ENCODE measurements around the gene DGKE. TPM values are rescaled to one million over a fixed set of nuclear protein-coding genes. Genes with fewer than 3 reads are reported as not detected.
A peak's percentile ranks its signal among the peaks of the same experiment; 100 is the strongest.

DGKE gene
- total RNA-seq, 2 donors from 2014 or later: 7.8 to 10.5 TPM

DNA sequence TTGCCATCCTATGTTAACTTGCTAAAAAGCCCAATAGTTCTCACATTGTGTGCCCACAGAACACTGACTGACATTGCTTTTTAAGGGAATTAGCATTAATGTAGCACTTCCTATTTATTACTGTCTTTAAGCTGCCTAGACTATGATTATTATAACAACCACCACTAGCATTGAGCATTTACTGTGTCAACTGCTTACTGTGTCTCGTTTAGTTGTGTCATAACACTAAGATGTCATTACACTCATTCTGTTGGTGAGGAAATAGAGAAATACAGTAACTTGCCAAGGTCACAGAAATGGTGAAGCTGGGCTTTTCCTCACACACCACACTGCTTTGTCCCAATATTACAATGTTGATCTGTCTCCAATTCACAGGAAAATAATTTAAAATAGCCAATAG is 49.7 kb downstream of the DGKE start:
- H3K36me3 ChIP-seq: no peaks in the 10 kb centered on the region
- H3K27me3 ChIP-seq: no peaks in the 10 kb centered on the region
- no peak overlapping the region for H3K4me3 ChIP-seq
- no peak overlapping the region for H3K27ac ChIP-seq
- intact Hi-C loops (cut with DNase I): no loop called here
- TF ChIP-seq, protein P1, sequence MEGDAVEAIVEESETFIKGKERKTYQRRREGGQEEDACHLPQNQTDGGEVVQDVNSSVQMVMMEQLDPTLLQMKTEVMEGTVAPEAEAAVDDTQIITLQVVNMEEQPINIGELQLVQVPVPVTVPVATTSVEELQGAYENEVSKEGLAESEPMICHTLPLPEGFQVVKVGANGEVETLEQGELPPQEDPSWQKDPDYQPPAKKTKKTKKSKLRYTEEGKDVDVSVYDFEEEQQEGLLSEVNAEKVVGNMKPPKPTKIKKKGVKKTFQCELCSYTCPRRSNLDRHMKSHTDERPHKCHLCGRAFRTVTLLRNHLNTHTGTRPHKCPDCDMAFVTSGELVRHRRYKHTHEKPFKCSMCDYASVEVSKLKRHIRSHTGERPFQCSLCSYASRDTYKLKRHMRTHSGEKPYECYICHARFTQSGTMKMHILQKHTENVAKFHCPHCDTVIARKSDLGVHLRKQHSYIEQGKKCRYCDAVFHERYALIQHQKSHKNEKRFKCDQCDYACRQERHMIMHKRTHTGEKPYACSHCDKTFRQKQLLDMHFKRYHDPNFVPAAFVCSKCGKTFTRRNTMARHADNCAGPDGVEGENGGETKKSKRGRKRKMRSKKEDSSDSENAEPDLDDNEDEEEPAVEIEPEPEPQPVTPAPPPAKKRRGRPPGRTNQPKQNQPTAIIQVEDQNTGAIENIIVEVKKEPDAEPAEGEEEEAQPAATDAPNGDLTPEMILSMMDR (IDR thresholded peaks at IDR 0.05): no peak
- no peak for DNase-seq
- H3K9ac ChIP-seq (ENCODE audit: low read depth in 2 of 2, low read length in 2 of 2): no peak overlapping the region
- no peaks in the 10 kb centered on the region for H3K9me3 ChIP-seq
- H3K4me1 ChIP-seq: no peaks in the 10 kb centered on the region

DNA sequence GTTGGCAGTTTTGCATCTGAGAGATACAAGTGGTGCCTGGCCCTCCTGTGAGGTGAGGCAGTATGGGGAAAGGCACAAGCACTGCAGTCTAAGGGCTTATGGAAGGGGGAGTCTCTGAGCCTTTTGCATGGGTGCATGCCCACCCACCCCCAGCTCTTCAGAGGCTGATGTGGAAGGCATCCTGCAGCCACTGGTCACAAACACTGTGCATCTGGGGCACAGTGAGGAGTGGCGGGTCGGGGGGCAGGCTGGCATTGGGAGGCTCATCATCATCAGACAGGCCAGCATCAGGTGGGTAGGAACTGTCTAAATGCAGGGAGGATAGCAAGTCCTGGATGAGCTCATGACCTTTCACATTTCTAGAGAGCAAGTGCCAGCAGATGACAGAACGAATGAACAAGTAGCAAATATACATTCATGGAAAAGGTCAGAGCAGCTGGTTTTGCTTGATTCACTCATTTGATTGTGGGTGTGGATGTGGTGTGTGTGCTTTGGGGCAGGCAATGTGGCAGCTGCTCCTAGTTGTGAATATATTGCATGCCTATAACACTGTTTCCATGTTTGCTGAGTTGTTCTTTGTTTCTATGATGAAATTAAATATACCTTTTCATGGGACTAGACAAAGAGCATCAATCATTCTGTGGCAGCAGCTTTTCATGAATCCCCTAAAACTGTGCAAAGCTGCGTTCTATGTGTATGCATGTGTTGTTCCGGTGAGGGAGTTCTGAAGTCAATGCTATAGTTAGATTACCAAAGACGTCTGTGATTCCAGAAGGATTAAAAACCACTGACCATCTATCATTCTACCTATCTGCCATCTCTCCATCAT is 50.7 kb downstream of the DGKE start:
- TF ChIP-seq, protein P1 (IDR thresholded peaks at IDR 0.05): no peak
- peak overlapping the region in 1 of 2 donors; percentile 54 for H3K9ac ChIP-seq (ENCODE audit: low read depth in 2 of 2, low read length in 2 of 2)
- peak; percentile 58 for DNase-seq
- H3K4me3 ChIP-seq: no peak overlapping the region
- no peaks in the 10 kb centered on the region for H3K27me3 ChIP-seq
- H3K36me3 ChIP-seq: no peaks in the 10 kb centered on the region
- intact Hi-C loops (cut with DNase I): no loop called here
- no peaks in the 10 kb centered on the region for H3K9me3 ChIP-seq
- H3K27ac ChIP-seq: peak overlapping the region; percentile 80
- no peaks in the 10 kb centered on the region for H3K4me1 ChIP-seq

DNA sequence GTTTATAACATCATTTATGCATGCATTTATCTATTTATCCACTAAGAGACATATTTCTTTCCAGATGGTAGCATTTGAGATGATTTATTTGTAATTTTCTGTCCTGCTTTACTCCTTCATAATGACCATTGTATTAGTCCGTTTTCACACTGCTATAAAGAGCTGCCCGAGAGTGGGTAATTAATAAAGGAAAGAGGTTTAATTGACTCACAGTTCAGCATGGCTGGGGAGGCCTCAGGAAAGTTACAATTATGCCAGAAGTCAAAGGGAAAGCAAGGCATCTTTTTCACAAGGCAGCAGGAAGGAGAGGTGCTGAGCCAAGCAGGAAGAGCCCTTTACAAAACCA is 51.3 kb downstream of the DGKE start:
- intact Hi-C loops (cut with DNase I): no loop called here
- no peaks in the 10 kb centered on the region for H3K27me3 ChIP-seq
- H3K27ac ChIP-seq: peak overlapping the region; percentile 80

DNA sequence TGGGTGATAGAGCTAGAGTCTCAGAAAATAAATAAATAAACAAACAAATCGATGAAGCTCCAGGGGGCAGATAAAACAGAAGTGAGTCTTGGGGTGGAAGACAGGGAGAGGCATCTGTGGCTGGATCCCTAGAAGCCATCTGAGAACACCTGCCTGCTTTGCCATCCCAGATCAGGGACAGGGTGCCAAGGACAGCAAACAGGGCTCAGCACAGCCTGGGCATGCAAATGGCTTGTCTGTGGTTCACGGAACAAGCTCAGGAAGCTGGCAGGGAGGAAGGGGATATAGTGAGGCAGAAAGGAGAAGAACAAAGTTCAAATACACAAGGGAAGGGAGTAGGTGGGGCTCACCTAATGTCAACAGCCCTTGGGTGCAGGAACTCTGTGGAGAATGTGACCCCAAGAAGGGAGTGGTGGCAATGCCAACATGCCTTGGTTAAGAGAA is 52.4 kb downstream of the DGKE start:
- Histone ChIP-seq H3K9ac (ENCODE audit: low read depth in 2 of 2, low read length in 2 of 2) (no peak overlapping the region), H3K4me3 (no peak overlapping the region), H3K27ac (peak overlapping the region; percentile 80), H3K36me3 (peaks cover 8% of the 10 kb centered on the region), H3K9me3 (no peaks in the 10 kb centered on the region), H3K27me3 (no peaks in the 10 kb centered on the region), H3K4me1 (no peaks in the 10 kb centered on the region)
- TF ChIP-seq, protein P1 (IDR thresholded peaks at IDR 0.05): no peak
- DNase-seq: peak; percentile 79
- intact Hi-C loops (cut with DNase I): no loop called here

More for the DNA sequence above, 51.3 kb downstream of the DGKE start:
- no peaks in the 10 kb centered on the region for H3K4me1 ChIP-seq
- no peak overlapping the region for H3K4me3 ChIP-seq
- H3K9ac ChIP-seq (ENCODE audit: low read depth in 2 of 2, low read length in 2 of 2): peak overlapping the region in 1 of 2 donors; percentile 54
- H3K36me3 ChIP-seq: peaks cover under 1% of the 10 kb centered on the region
- no peaks in the 10 kb centered on the region for H3K9me3 ChIP-seq
- TF ChIP-seq, protein P1 (IDR thresholded peaks at IDR 0.05): no peak
- no peak for DNase-seq

DNA sequence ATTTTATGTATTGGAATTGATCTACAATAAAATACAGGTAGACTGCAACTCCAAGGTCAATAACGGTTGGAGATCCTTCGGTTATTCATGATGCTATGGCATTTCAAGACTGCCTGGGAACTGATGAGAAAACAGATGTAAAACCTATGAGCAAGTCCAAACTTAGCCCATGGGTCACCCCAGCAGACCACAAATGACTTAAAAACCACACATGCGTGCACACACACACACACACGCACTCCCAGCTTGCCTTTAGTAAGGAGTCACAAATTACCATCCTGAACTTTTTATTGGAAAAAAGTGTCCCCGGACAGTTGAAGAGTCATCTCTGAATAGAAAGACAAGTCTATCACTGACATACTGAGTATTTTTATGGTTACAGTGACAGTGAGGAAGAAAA is 53.2 kb downstream of the DGKE start:
- H3K9me3 ChIP-seq: no peaks in the 10 kb centered on the region
- no peak overlapping the region for H3K9ac ChIP-seq (ENCODE audit: low read depth in 2 of 2, low read length in 2 of 2)
- H3K36me3 ChIP-seq: peaks cover 14% of the 10 kb centered on the region
- intact Hi-C loops (cut with DNase I): no loop called here
- H3K27ac ChIP-seq: peak overlapping the region; percentile 80
- H3K4me1 ChIP-seq: no peaks in the 10 kb centered on the region
- no peak overlapping the region for H3K4me3 ChIP-seq
- no peaks in the 10 kb centered on the region for H3K27me3 ChIP-seq
- TF ChIP-seq, protein P1 (IDR thresholded peaks at IDR 0.05): no peak
- no peak for DNase-seq
